NCI-H82 (cell line): ENCODE results near the gene MICAL2.

ENCODE experiments used
- DNase-seq: peaks from one replicate; lab custom pipeline; 2025; lab: John Stamatoyannopoulos, UW

The MICAL2 gene

DNA sequence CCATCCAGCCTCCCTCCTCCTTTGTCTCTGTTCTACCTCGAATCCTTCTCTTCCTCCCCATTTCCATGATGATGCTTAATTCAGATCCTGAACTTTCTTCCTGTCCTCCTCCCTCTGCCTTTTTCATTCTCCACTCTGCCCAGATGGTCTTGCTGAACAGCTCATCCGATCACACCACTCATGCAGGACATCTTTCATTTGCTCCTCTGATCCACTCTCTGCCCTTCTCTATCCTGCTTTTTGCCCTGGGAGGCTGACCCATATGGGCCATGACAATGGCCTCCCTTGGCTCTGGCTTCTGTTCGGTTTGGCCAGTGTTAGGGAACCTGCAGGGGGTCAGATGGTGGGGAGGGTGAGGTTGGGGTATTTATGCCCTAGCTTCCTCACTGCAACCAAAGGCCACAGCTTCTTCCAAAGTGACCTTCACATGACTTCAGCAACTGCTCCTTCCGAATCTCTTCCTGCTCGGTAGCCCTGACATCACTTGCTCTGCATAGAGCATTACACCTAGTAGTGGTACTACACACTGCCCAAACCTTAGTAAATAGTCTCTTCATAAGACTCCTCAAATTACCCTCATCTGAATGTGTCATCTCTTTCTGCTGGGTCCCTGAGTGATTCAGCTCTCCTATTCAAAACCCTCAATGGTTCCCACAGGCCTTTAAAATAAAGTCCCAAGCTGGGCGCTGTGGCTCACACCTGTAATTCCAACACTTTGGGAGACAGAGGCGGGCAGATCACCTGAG, 32.7 kb upstream of the MICAL2 start:
- no peak for DNase-seq

- no peak for DNase-seq
Observed at GRCh38 chr11:12079726-12080556, 30.4 kb upstream of the MICAL2 start.

DNA sequence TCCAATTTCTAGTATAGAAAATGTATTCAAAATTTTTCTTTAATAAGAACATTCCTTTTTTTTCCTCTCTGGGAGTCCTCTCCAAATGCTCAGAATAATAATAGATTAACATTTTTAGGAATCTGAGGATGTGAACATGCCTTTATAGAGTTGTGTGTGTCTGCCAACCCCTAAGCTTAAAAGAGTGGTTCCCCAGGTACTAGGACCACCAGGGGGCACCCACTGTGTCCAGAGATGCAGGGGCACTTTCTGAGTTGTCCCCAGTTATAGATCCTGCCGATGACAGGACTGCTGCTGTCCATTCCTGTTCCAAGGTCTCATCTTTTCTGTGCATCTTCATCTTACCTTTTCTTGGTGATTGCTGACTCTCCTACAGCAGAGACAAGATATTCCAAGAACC, 27.0 kb upstream of the MICAL2 start:
- DNase-seq: peak; percentile 23

DNA sequence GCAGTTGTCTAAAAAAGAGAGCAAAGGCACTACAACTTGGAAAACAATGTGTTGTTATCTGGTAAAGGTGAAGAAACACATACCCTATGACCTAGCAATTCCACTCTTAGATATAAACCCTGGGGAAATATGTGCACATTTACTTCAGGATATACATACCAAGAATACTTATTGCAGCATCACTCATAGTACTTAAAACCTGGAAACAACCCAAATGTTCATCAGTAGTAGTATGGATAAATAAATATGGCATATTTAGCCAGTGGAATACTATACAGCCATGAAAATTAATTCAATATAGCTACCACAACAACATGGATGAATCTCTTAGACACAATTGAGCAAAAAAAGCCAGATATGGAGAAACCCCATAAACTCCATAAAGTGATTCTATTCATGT, 26.1 kb upstream of the MICAL2 start:
- no peak for DNase-seq

DNA sequence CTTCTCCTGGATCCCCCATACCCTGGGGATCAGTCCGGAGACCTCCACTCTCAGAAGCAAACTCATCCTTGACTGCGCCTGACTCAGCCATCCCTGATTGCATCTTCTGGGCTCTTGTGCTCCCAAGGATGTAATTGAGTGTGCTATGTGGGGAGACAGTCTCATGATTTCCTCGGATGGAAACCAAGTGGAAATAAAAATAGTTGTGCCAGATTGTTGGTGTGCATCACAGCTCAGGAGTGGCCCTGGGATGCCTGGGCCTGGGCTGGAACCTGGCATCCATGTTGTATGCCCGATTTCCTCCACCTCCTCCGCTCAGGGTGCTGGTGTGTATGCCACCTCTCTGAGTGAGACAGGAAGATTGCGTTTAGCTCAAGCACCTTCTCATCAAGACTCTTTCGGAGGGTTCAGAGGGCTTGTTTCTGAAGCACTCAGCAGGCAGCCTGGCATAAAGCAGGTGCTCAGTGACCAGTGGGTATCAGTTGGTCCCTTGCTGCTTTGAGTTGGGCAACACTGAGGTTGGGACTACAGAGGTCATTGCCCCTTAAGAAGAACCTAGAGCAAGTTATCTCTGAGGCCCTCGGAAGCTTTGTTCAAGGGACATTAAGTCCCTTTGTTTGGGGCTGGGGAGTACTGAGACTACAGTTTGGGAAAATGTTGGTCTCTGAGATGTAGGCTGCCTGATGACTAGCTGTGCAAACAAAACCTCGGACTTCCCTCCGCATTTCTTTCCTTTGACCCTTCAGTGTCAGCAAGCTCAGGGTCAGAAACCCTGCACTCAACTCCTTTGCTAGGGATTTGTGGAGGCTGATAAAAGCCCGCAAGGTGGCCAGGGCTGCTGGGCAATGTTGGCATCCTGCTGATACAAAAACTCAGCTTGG, 24.8 kb upstream of the MICAL2 start:
- DNase-seq: no peak

DNA sequence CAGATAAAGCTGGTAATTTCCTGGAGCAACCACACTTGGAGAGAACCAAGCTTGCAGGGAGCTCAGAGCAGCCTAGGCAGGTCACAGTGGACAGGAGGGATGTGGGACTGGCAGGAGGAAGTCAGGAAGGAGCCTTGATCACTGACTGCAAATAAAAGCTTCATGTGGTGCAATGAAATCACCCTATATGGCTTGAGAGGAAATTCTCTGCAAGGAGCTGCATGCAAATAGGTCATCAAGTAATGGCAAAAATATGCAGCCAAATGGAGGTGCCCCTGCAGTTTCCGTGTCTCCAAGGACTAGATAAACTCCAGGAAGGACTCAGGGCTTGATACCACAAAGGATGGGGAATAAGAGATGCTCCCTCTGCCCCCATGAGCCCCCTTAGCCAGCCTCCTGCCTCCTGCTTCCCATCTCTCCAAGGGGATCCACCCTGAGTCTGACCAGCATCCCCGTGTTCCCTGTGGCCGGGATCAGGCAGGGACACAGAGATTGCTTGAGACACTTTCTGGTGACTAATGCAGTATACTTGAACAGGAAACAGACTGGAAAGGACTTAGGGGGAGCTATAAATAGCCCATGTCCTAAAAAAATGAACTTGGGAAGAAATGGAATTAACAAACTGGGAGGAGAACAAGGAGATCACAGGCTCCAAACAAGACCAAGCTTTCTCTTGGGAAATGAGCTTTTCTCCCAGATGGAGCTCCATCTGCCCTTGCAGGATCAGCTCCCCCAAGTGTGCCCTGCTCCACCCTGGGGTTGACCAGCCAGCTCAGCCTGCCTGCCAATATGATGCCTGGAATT, 23.9 kb upstream of the MICAL2 start:
- DNase-seq: peak; percentile 83

- peak; percentile 25 for DNase-seq
Observed at GRCh38 chr11:12087075-12088004, 23.1 kb upstream of the MICAL2 start.

GRCh38 chr11:12088047-12088481, 22.3 kb upstream of the MICAL2 start:
- DNase-seq: peak; percentile 8

DNA sequence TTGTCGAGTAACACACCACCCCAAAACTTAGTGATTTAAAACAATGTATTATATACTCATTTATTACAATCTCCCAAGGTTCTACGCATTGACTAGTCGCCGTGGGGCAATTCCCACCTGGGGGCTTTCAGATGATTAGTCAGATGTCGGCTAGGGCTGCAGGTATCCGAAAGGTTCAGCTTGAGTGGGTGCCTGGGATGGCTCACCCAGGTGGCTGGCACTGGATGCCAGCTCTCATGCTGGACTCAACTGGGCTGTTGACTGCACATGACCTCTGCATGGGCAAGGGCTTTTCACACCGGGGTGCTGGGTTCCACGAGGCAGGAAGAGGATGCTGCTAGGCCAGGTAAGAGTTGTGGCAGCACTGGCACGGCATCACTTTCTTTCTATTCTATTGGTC, 21.9 kb upstream of the MICAL2 start:
- DNase-seq: no peak

GRCh38 chr11:12089041-12089440, 21.3 kb upstream of the MICAL2 start:
- no peak for DNase-seq

DNA sequence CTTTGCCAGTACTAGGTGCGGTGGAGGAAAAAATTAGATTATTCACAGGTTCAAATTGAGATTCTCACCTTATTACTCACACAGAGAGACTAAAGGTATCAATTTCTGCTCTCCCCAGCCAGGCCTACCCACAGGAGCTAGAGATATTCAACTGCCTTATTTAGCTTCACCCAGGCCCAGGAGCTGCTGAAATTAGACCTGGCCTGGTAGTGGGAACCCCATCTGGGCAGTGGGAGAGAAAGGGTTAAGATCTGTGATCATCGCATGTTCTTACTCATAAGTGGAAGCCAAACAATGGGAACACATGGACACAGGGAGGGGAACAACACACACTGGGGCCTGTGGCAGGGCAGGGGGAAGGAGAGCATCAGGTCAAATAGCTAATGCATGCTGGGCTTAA, 20.9 kb upstream of the MICAL2 start:
- DNase-seq: no peak

GRCh38 chr11:12090061-12090591, 20.3 kb upstream of the MICAL2 start:
- DNase-seq: no peak

GRCh38 chr11:12090761-12091258, 19.6 kb upstream of the MICAL2 start:
- no peak for DNase-seq

DNA sequence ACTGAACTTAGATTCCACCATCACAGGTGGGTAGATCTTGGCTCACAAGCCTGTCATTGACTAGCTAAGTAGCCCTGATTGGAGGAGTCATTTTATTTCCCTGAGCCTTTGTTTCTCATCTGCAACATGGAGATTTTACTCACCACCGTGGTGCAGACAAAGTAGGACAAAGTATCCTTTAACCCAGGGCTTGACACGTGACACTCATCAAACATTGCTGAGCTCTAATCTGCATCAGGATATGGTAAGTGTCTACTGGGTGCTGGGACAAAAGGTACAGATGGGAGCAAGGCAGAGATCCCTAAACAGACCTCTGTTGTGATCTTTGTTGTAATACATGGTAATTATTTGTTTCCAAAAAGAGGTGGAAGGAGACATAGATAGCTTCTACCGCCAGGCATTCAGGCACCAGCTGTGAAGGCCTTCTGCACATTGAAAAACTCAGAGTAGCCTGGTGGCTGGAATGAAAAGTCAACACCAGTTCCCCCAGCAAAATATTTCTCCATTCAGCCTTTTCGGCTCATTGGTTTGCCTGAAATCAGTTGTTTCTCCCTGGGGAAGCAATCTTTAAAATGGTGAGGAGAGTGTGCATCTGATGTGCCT, 18.3 kb upstream of the MICAL2 start:
- no peak for DNase-seq

- no peak for DNase-seq
Observed at GRCh38 chr11:12092714-12093113, 17.7 kb upstream of the MICAL2 start.

GRCh38 chr11:12094872-12095800, 15.3 kb upstream of the MICAL2 start:
- no peak for DNase-seq

GRCh38 chr11:12097219-12097618, 13.2 kb upstream of the MICAL2 start:
- no peak for DNase-seq

GRCh38 chr11:12098601-12099000, 11.8 kb upstream of the MICAL2 start:
- DNase-seq: no peak
